ENCODE results near the gene SUN5. TPM values are rescaled to one million over a fixed set of nuclear protein-coding genes. Genes with fewer than 3 reads are reported as not detected.

SUN5 gene
- total RNA-seq, 1 donor, result not detected

GRCh38 chr20:32967961-32968457 is 36.2 kb downstream of the SUN5 start:
- TF ChIP-seq CTCF (IDR thresholded peaks at IDR 0.05; ENCODE audit: extremely low read depth, low read depth, low read length), result no peak
- Histone ChIP-seq H3K4me2 (ENCODE audit: insufficient read depth, low read length) (no peak overlapping the region), H4K20me1 (ENCODE audit: insufficient read depth, low read length) (no peaks in the 10 kb centered on the region), H3K36me3 (ENCODE audit: insufficient read depth, low read length) (no peaks in the 10 kb centered on the region), H3K4me1 (ENCODE audit: insufficient read depth, low read length) (peaks cover 5% of the 10 kb centered on the region), H2AFZ (ENCODE audit: low read length) (no peak overlapping the region), H3K9me3 (ENCODE audit: low read depth, low read length) (no peaks in the 10 kb centered on the region), H3K27ac (ENCODE audit: low read depth, low read length) (no peak overlapping the region), H3K27me3 (ENCODE audit: insufficient read depth, low read length) (no peaks in the 10 kb centered on the region), H3K79me2 (ENCODE audit: insufficient read depth, low read length) (no peaks in the 10 kb centered on the region), H3K4me3 (ENCODE audit: insufficient read depth, low read length) (no peak overlapping the region)
- no peak for DNase-seq (ENCODE audit: insufficient read length, low spot score, missing footprints)

- Histone ChIP-seq H3K36me3 (ENCODE audit: insufficient read depth, low read length) (no peaks in the 10 kb centered on the region), H3K9me3 (ENCODE audit: low read depth, low read length) (no peaks in the 10 kb centered on the region), H3K4me3 (ENCODE audit: insufficient read depth, low read length) (no peak overlapping the region), H4K20me1 (ENCODE audit: insufficient read depth, low read length) (no peaks in the 10 kb centered on the region), H3K79me2 (ENCODE audit: insufficient read depth, low read length) (no peaks in the 10 kb centered on the region), H3K27ac (ENCODE audit: low read depth, low read length) (no peak overlapping the region), H3K4me1 (ENCODE audit: insufficient read depth, low read length) (peaks cover 5% of the 10 kb centered on the region), H3K27me3 (ENCODE audit: insufficient read depth, low read length) (no peaks in the 10 kb centered on the region), H3K4me2 (ENCODE audit: insufficient read depth, low read length) (no peak overlapping the region), H2AFZ (ENCODE audit: low read length) (no peak overlapping the region)
- TF ChIP-seq CTCF (IDR thresholded peaks at IDR 0.05; ENCODE audit: extremely low read depth, low read depth, low read length), result no peak
- DNase-seq (ENCODE audit: insufficient read length, low spot score, missing footprints), result no peak
These were observed 37.1 kb downstream of the SUN5 start for GRCh38 chr20:32966881-32967781.

DNA sequence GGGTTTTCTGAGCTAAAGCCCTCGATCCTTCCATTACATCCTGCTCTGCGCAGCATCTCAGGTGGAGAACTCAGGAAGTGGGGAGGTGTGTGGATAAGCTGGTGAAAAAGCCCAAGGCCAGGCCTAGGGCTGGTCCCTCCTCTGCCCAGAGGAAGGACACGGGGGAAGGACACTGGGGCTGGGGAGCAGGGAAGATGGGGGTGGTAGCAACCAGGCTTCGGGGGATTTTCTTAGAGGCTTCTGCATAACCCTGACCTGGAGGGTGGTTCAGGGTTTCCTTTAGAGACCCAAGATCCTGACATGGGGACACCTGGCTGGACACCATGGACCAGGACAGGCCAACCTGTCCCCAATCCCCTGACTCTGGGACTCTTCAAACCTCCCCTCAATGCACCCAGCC is 37.9 kb downstream of the SUN5 start:
- TF ChIP-seq CTCF (IDR thresholded peaks at IDR 0.05; ENCODE audit: extremely low read depth, low read depth, low read length), result no peak
- Histone ChIP-seq H3K27ac (ENCODE audit: low read depth, low read length) (no peak overlapping the region), H3K79me2 (ENCODE audit: insufficient read depth, low read length) (no peaks in the 10 kb centered on the region), H3K4me1 (ENCODE audit: insufficient read depth, low read length) (peaks cover 5% of the 10 kb centered on the region), H4K20me1 (ENCODE audit: insufficient read depth, low read length) (no peaks in the 10 kb centered on the region), H3K27me3 (ENCODE audit: insufficient read depth, low read length) (no peaks in the 10 kb centered on the region), H3K9me3 (ENCODE audit: low read depth, low read length) (no peaks in the 10 kb centered on the region), H3K4me3 (ENCODE audit: insufficient read depth, low read length) (no peak overlapping the region), H3K36me3 (ENCODE audit: insufficient read depth, low read length) (no peaks in the 10 kb centered on the region), H3K4me2 (ENCODE audit: insufficient read depth, low read length) (no peak overlapping the region), H2AFZ (ENCODE audit: low read length) (no peak overlapping the region)
- no peak for DNase-seq (ENCODE audit: insufficient read length, low spot score, missing footprints)

GRCh38 chr20:32965581-32966373 is 38.5 kb downstream of the SUN5 start:
- Histone ChIP-seq H3K4me3 (ENCODE audit: insufficient read depth, low read length) (no peak overlapping the region), H3K36me3 (ENCODE audit: insufficient read depth, low read length) (no peaks in the 10 kb centered on the region), H3K4me2 (ENCODE audit: insufficient read depth, low read length) (no peak overlapping the region), H3K4me1 (ENCODE audit: insufficient read depth, low read length) (peaks cover 5% of the 10 kb centered on the region), H3K9me3 (ENCODE audit: low read depth, low read length) (no peaks in the 10 kb centered on the region), H3K27ac (ENCODE audit: low read depth, low read length) (no peak overlapping the region), H3K79me2 (ENCODE audit: insufficient read depth, low read length) (no peaks in the 10 kb centered on the region), H2AFZ (ENCODE audit: low read length) (no peak overlapping the region), H4K20me1 (ENCODE audit: insufficient read depth, low read length) (no peaks in the 10 kb centered on the region), H3K27me3 (ENCODE audit: insufficient read depth, low read length) (no peaks in the 10 kb centered on the region)
- DNase-seq (ENCODE audit: insufficient read length, low spot score, missing footprints), result no peak
- no peak for TF ChIP-seq CTCF (IDR thresholded peaks at IDR 0.05; ENCODE audit: extremely low read depth, low read depth, low read length)
